ENCODE data around the gene GREB1L. TPM values are rescaled to one million over a fixed set of nuclear protein-coding genes. Genes with fewer than 3 reads are reported as not detected.

The GREB1L gene
- polyA plus RNA-seq, 2 of the 4 experiments (the other 2 are of a cell fraction), result 1.4 to 2.8 TPM

DNA sequence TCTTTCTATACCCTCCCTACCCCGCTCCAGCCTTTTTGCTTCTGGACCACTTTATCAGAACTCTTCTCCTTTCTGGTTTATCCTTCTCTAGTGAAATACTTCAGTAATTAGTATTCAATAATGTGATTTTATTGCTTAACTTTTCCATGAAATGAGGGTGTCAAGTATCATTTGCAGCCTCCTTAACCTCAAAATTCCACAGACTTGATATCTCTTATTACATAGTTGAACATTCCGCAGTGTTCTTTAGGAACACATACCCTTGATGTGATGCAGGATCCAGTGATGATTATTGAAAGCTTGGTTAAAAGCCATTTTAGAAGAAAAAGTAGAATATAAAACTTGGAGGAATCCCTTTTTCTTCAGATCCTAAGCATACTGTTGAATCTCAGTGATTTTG lies 94.8 kb downstream of the GREB1L start:
- no peak for DNase-seq (ENCODE audit: low read depth in 1 of 2, low spot score in 1 of 2)
- WGBS (ENCODE audit: missing lambda C conversion rate), result 90% methylated on average over 2 of the region's 2 CpGs
- no peak for FAIRE-seq
- no peaks in the 10 kb centered on the region for H3K9me3 ChIP-seq
- H3K27ac ChIP-seq, result no peak overlapping the region
- no peak overlapping the region for H3K4me3 ChIP-seq
- CTCF ChIA-PET, result no interaction called here
- H3K4me1 ChIP-seq, result no peaks in the 10 kb centered on the region
- TF ChIP-seq RFX5 (IDR thresholded peaks at IDR 0.05) (no peak), HOXA7 (CRISPR knock-in tag; IDR thresholded peaks at IDR 0.05) (no peak), NR3C1 (IDR thresholded peaks at IDR 0.05) (no peak), CHD4 (IDR thresholded peaks at IDR 0.05; ENCODE audit: borderline replicate concordance) (no peak), ZFP36 (IDR thresholded peaks at IDR 0.05; ENCODE audit: borderline replicate concordance, partially characterized antibody) (no peak), RAD21 (conservative IDR thresholded peaks at IDR 0.05 in 1 of 2, IDR thresholded peaks at IDR 0.05 in 1 of 2) (no peak), MYC (IDR thresholded peaks at IDR 0.05; ENCODE audit: borderline replicate concordance, low read length) (no peak), ZSCAN20 (CRISPR knock-in tag; IDR thresholded peaks at IDR 0.05) (no peak), RARB (CRISPR knock-in tag; IDR thresholded peaks at IDR 0.05) (no peak), EHF (CRISPR knock-in tag; IDR thresholded peaks at IDR 0.05) (no peak), NFE2L2 (conservative IDR thresholded peaks at IDR 0.05; ENCODE audit: low read length) (no peak), KDM1A (IDR thresholded peaks at IDR 0.05; ENCODE audit: low read depth) (no peak), JUN (IDR thresholded peaks at IDR 0.05) (no peak)
- TF ChIP-seq, protein P1, sequence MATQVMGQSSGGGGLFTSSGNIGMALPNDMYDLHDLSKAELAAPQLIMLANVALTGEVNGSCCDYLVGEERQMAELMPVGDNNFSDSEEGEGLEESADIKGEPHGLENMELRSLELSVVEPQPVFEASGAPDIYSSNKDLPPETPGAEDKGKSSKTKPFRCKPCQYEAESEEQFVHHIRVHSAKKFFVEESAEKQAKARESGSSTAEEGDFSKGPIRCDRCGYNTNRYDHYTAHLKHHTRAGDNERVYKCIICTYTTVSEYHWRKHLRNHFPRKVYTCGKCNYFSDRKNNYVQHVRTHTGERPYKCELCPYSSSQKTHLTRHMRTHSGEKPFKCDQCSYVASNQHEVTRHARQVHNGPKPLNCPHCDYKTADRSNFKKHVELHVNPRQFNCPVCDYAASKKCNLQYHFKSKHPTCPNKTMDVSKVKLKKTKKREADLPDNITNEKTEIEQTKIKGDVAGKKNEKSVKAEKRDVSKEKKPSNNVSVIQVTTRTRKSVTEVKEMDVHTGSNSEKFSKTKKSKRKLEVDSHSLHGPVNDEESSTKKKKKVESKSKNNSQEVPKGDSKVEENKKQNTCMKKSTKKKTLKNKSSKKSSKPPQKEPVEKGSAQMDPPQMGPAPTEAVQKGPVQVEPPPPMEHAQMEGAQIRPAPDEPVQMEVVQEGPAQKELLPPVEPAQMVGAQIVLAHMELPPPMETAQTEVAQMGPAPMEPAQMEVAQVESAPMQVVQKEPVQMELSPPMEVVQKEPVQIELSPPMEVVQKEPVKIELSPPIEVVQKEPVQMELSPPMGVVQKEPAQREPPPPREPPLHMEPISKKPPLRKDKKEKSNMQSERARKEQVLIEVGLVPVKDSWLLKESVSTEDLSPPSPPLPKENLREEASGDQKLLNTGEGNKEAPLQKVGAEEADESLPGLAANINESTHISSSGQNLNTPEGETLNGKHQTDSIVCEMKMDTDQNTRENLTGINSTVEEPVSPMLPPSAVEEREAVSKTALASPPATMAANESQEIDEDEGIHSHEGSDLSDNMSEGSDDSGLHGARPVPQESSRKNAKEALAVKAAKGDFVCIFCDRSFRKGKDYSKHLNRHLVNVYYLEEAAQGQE (IDR thresholded peaks at IDR 0.05), result no peak
- TF ChIP-seq, protein P2, sequence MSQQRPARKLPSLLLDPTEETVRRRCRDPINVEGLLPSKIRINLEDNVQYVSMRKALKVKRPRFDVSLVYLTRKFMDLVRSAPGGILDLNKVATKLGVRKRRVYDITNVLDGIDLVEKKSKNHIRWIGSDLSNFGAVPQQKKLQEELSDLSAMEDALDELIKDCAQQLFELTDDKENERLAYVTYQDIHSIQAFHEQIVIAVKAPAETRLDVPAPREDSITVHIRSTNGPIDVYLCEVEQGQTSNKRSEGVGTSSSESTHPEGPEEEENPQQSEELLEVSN (IDR thresholded peaks at IDR 0.05; ENCODE audit: borderline replicate concordance, low read depth), result no peak
- no peak overlapping the region for H3K4me2 ChIP-seq
- POLR2A ChIA-PET, result no interaction called here
- no peak for ATAC-seq

DNA sequence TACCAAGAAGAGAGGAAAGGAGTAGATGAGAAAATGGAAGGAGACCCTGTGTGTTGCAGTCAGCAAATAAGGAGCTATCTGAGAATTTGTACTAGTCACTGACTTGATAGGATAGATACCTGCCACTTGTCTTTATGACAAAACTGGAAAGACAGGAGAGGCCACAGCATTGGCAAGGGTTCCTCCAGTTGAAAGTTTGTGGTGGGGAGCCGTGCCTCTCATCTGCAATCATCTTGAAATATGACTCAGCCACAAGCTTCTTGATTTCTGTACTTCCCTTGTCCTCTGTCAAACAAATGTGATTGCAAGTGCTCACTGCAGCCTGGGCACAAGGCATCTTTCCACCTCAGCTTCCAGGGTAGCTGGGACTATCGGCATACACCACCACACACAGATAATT lies 99.1 kb downstream of the GREB1L start:
- POLR2A ChIA-PET, result no interaction called here
- ATAC-seq (no peak), FAIRE-seq (no peak)

More for the DNA sequence above, 99.1 kb downstream of the GREB1L start:
- no peaks in the 10 kb centered on the region for H3K4me1 ChIP-seq
- CTCF ChIA-PET, result no interaction called here
- 86% methylated on average over 2 of the region's 2 CpGs for WGBS (ENCODE audit: missing lambda C conversion rate)
- DNase-seq (ENCODE audit: low read depth in 1 of 2, low spot score in 1 of 2), result no peak
- no peak overlapping the region for H3K27ac ChIP-seq
- no peaks in the 10 kb centered on the region for H3K9me3 ChIP-seq
- TF ChIP-seq CBX2 (IDR thresholded peaks at IDR 0.05; ENCODE audit: borderline replicate concordance, low read depth) (no peak), NPAS2 (CRISPR knock-in tag; IDR thresholded peaks at IDR 0.05; ENCODE audit: borderline replicate concordance) (no peak), RARB (CRISPR knock-in tag; IDR thresholded peaks at IDR 0.05) (no peak), SREBF2 (IDR thresholded peaks at IDR 0.05) (no peak), ZFP36 (IDR thresholded peaks at IDR 0.05; ENCODE audit: borderline replicate concordance, partially characterized antibody) (no peak), NFE2L2 (conservative IDR thresholded peaks at IDR 0.05; ENCODE audit: low read length) (no peak), CHD4 (IDR thresholded peaks at IDR 0.05; ENCODE audit: borderline replicate concordance) (no peak), JUNB (IDR thresholded peaks at IDR 0.05) (no peak), ZNF302 (CRISPR knock-in tag; IDR thresholded peaks at IDR 0.05) (no peak), RFX5 (IDR thresholded peaks at IDR 0.05) (no peak), TFCP2L1 (CRISPR knock-in tag; IDR thresholded peaks at IDR 0.05) (no peak), HOXA7 (CRISPR knock-in tag; IDR thresholded peaks at IDR 0.05) (no peak), MYC (IDR thresholded peaks at IDR 0.05; ENCODE audit: borderline replicate concordance, low read length) (no peak), HEYL (CRISPR knock-in tag; IDR thresholded peaks at IDR 0.05) (no peak)
- TF ChIP-seq, protein P1 (IDR thresholded peaks at IDR 0.05), result no peak
- H3K4me2 ChIP-seq, result no peak overlapping the region
- no peak overlapping the region for H3K4me3 ChIP-seq

Data from A549 (cell line).